GM10248 (cell line): ENCODE data around the gene MYT1.

Source experiments
- CTCF ChIA-PET: fragments of 300-600 bp; sonication (Branson Sonifier 250); formaldehyde crosslinking; extraction: SDS; loops from one replicate; lab custom pipeline; 2021; ENCODE audit warnings: antibody characterized with exemption; lab: Yijun Ruan, JAX
- POLR2A ChIA-PET: fragments of 350-650 bp; sonication (Branson Sonifier 250); formaldehyde crosslinking; extraction: SDS; loops from one replicate; lab custom pipeline; 2020; ENCODE audit warnings: antibody characterized with exemption; lab: Yijun Ruan, JAX
- DNase-seq: peaks from one replicate; pipeline ENCODE4 v3.0.0; 2012; ENCODE audit errors: extremely low spot score
- CTCF ChIP-seq: IDR thresholded peaks from 2 replicates; pipeline ENCODE4 v1.5.1; 2012; ENCODE audit warnings: mild to moderate bottlenecking, low read depth; ENCODE audit errors: extremely low read depth, missing control alignments, control extremely low read depth

The MYT1 gene

GRCh38 chr20:64153861-64154589, 10.2 kb upstream of the MYT1 start:
- DNase-seq, result no peak
- TF ChIP-seq CTCF, result no peak
- ChIA-PET CTCF (no interaction called here), POLR2A (no interaction called here)

- no peak for TF ChIP-seq CTCF
- POLR2A ChIA-PET, result no interaction called here
- DNase-seq, result no peak
- CTCF ChIA-PET, result no interaction called here
Observed at GRCh38 chr20:64154590-64155257, 9.5 kb upstream of the MYT1 start.

GRCh38 chr20:64155258-64156135, 8.8 kb upstream of the MYT1 start:
- no peak for TF ChIP-seq CTCF
- no peak for DNase-seq
- POLR2A ChIA-PET, result no interaction called here

GRCh38 chr20:64156136-64156885, 7.9 kb upstream of the MYT1 start:
- TF ChIP-seq CTCF, result no peak
- POLR2A ChIA-PET, result no interaction called here
- CTCF ChIA-PET, result interaction anchor here (1.0 to 1.1 kb wide), 2 partner anchors 35 to 130 kb away, joined by 4 read pairs; no protein-coding TSS in a partner anchor
- no peak for DNase-seq

More at GRCh38 chr20:64155258-64156135, 8.8 kb upstream of the MYT1 start:
- CTCF ChIA-PET, result interaction anchor here (1.0 kb wide), 1 partner anchor 34 kb away, joined by 4 read pairs; no protein-coding TSS in a partner anchor

- no peak for TF ChIP-seq CTCF
- POLR2A ChIA-PET, result no interaction called here
- DNase-seq, result no peak
- CTCF ChIA-PET, result interaction anchor here (1.1 kb wide), 1 partner anchor 129 kb away, joined by 4 read pairs; no protein-coding TSS in a partner anchor
Observed at GRCh38 chr20:64156886-64157875, 7.1 kb upstream of the MYT1 start.
